CD4-positive, alpha-beta T cell treated with Interleukin-21 for 1 hour (primary cell): ENCODE measurements around the gene PPP4R3B.

Experiments
- DNase-seq: peaks from one replicate; pipeline ENCODE4 v3.0.0-alpha.2; 2020

PPP4R3B gene

GRCh38 chr2:55502590-55503141 is 114.8 kb downstream of the PPP4R3B start:
- DNase-seq: no peak

GRCh38 chr2:55500025-55500424 is 117.4 kb downstream of the PPP4R3B start:
- DNase-seq: no peak

GRCh38 chr2:55498582-55498981 is 118.8 kb downstream of the PPP4R3B start:
- no peak for DNase-seq
